Glomerular visceral epithelial cell (primary cell): ENCODE results near the gene KMT5C.

Experiments
- DNase-seq: peaks from one replicate; pipeline ENCODE4 v3.0.0-alpha.2; 2016; ENCODE audit errors: extremely low spot score

Gene KMT5C

DNA sequence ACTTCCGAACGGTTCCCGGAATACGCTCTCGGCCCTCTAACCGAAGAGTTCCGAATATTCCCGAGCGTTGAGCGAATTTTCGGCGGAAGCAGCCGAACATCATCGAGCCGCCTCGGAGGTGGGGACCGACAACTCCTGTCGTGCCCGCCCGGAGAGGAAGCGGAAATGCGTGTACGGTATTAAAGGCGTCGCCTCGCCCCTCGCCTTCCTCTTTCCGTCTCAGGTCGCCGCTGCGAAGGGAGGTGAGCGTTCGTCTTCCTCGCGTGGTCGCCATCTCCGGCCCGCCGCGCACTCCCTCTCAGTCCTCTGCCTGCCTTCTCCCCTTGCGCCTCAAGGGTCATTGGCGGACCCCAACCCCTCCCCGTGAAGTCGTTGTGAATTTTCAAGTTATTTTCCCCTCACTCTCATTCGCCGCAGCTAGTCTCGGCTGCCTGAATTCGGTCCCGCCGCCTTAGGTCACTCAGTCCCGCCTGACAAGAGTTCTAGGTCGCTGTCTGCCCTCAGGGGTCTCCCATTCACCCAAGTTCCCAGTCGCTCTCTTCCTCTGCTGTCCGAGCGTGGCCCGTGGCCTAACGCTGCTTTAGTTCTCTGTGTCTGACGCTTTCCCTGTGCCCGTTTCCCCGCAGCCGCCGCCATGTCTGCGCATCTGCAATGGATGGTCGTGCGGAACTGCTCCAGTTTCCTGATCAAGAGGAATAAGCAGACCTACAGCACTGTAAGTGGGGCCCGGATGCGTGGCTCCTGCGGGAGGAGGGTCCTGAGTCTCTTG is 46.2 kb downstream of the KMT5C start, which contains the start of gene RPL28:
TSS of gene RPL28 (plus strand) at position 209 of the 769 bp plus-strand sequence. CDS start at position 635, 426 bp downstream.
- DNase-seq = peak; percentile 99

DNA sequence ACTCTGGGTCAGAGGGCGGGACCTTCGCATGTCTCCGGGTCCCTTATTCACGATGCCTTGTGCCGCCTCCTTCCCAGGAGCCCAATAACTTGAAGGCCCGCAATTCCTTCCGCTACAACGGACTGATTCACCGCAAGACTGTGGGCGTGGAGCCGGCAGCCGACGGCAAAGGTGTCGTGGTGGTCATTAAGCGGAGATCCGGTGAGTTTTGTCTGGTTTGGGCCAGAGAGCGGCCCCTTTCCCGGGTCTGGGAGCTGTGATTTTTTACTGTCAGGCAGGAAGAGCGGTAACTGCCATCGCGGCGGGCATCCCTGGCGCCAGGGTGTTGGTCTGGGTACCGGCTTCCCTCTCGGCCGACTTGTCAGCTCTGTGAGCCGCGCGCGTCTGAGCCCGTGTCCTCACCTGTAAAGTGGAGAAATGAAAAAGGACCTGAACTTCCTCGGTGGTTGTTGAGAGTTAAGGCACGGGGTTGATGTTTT is 46.9 kb downstream of the KMT5C start:
- DNase-seq = no peak

DNA sequence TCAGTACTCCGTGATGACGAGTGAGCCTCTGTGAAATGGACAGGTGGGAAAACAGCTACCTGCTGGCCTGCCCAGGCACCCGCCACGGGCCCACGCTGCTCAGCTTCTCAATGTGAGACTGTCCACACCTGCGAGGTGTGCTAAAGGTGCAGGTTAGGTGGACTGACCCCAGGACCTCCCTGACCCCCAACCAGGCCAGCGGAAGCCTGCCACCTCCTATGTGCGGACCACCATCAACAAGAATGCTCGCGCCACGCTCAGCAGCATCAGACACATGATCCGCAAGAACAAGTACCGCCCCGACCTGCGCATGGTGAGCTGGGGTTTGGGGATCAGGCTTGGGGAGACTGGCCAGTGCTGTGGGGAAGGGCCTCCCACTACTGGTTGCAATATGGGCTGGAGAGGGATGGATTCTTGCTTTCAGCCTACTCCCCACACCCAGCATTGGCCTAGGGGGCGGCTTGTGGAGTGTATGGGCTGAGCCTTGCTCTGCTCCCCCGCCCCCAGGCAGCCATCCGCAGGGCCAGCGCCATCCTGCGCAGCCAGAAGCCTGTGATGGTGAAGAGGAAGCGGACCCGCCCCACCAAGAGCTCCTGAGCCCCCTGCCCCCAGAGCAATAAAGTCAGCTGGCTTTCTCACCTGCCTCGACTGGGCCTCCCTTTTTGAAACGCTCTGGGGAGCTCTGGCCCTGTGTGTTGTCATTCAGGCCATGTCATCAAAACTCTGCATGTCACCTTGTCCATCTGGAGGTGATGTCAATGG is 48.2 kb downstream of the KMT5C start:
- no peak for DNase-seq

DNA sequence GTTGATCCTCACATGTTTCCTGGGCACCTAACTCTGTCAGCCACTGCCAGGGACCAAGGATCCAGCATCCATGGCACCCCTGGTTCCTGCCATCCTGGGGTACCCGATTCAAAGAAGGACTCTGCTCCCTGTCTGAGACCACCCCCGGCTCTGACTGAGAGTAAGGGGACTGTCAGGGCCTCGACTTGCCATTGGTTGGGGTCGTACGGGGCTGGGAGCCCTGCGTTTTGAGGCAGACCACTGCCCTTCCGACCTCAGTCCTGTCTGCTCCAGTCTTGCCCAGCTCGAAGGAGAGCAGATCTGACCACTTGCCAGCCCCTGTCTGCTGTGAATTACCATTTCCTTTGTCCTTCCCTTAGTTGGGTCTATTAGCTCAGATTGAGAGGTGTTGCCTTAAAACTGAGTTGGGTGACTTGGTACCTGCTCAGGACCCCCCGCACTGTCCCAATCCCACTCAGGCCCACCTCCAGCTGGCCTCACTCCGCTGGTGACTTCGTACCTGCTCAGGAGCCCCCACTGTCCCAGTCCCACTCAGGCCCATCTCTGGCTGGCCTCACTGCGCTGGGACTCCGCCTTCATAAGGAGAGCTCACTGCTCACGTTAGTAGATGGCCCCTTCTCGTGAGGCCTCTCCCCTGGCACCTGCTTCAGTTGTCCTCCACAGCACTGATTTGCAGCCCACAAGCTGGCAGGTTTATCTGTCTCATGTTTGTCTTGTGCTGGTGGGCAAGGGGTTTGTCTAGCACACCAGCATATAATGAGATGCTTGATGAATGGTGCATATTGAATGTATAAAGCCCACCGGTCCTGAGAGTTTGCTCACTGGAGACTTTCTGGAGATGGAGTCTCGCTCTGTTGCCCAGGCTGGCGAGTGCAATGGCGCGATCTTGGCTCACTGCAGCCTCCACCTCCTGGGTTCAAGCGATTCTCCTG is 50.0 kb downstream of the KMT5C start:
- no peak for DNase-seq

DNA sequence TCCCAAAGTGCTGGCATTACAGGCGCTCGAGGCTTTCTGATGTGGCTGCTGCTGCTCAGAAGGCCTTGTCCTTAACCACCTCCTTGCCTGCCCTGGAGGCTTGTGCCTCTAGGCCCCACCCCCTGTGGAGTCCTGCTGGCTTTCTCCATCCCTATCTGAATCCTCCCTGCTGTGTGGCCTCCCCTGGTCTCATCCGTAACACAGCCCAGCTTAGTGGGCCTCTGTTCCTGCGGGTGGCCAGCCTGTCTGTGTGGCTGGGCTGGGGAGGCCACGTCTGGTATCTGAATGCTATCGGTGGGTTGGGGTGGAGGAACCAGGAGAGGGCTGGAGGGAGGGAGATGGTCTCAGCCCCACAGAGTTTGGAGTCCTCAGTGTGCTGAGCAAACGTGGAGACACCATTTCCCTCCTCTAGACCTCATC is 50.8 kb downstream of the KMT5C start:
- DNase-seq = no peak

DNA sequence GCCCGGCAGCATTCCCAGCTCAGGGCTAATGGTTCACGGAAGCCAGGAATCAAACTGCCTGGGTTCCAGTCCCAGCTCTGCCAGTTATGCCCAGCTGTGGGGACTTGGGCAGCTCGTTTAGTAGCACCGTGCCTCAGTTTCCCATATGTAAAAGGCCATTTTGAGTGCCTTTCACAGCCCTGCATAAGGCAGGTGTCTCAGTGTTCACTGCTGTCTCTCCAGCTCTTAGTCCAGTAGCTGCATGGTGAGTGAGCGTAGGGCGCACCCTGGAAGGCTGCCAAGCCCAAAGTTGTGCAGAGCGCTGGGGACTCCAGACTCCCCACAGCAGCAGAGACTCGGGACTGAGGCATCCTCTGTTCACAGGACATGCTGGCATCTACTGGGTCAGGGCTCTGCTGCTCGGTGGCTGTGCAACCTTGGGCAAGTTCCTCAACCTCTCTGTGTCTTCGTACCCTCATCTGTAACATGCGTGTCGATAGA is 51.6 kb downstream of the KMT5C start:
- no peak for DNase-seq

DNA sequence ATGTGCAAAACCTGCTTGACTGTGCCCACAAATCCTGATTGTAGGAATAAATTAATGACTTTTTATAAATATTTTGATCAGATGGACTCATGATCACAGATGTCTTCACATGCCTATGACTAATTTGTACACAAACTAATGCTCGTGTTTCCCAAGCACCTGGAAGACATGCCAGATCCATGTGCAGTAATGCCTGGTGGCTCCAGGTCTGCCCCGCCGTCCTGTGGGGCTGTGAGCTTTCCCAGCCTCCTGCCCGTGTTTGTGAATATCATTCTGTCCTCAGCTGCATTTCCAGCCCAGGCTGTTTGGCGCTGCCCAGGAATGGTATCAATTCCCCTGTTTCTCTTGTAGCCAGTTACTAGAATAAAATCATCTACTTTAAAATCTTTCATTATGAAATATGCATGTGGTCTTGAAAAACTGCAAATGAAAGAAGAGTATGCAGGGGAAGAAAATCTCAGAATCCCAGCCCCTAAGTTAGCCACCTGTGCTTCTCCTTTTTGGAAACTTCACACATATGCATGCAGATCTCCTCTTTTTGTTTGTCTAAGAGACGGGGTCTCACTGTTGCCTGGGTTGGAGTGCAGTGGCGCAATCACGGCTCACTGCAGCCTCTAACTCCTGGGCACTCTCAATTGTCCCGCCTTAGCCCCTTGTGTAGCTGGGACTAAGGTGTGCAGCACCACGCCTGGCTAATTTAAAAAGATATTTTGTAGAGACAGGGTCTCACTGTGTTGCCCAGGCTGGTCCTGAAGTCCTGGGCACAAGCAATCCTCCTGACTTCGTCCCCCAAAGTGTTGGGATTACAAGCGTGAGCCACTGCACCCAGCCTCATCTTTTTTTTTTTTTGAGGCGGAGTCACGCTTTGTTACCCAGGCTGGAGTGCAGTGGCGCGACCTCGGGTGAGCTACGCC is 52.3 kb downstream of the KMT5C start:
- no peak for DNase-seq

DNA sequence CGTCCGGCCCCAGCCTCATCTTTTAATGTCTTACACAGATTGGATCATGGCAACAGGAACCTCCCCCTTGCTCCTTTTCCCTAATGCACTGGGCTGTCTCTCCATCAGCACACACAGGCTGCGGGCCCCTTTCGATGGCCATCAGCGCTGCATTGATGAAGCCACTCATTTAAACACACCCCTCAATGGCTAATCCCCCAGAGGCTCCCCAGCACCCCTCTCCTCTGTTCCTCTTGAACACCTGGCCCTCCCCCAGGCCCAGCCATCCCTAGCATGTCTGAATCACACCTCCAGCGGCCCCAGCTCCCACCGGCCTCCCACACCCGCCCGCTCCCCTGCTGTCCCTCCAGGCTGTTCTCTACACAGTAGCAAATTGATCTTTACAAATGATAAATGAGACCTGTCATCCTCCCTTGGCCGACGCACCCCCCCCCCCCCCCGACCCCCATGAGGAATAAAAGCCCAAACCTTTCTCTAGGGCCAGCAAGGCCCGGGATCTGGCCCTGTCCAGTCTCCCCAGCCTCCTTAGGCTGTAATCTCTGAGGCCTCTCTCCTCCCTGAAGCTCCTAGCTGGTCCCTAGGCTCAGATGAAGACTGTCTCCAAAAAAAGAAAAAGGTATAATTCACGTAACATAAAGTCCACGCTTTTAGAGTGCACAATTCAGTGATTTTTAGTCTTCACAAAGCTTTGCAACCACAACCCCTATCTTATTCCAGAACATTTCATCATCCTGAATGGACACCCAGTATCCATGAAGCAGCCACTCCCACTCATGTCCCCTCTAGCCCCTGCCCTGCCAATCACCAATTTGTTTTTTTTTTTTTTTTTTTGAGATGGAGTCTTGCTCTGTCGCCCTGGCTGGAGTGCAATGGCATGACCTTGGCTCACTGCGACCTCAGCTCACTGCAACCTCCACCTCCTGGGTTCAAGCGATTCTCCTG is 53.4 kb downstream of the KMT5C start:
- no peak for DNase-seq
